HG03457 (cell line): ENCODE results near the gene CAPNS2.

Source experiments
- ATAC-seq: cut with Tn5 transposase; IDR thresholded peaks from one replicate; pipeline ENCODE4 v1.9.1; 2021; ENCODE audit warnings: moderate number of reproducible peaks; ENCODE audit not compliant: unreplicated experiment

CAPNS2 gene

DNA sequence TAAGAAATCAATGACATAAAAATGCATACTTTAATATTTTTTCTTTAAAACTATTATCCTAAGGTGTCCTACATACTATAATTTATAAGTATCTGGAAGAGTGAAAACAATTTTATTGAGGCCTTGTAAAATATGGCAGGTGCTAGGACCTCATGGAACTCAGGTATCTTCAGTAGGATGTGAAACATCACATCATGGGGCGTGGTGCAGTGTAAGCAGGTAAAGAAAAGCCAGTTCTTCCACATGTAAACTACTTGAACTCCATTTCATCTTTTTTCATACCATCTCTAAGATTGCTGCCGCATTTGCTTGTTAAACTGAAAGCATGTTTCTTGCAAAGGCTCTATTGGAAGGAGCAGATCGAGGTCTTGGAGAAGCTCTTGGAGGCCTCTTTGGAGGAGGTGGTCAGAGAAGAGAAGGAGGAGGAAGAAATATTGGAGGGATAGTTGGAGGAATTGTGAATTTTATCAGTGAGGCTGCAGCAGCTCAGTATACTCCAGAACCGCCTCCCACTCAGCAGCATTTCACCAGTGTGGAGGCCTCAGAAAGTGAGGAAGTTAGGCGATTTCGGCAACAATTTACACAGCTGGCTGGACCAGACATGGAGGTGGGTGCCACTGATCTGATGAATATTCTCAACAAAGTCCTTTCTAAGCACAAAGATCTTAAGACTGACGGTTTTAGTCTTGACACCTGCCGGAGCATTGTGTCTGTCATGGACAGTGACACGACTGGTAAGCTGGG lies at the start of gene CAPNS2:
CAPNS2 (plus strand) TSS at position 253 of the 744 bp plus-strand sequence; CDS start at position 326, 73 bp downstream.
- no peak for ATAC-seq

DNA sequence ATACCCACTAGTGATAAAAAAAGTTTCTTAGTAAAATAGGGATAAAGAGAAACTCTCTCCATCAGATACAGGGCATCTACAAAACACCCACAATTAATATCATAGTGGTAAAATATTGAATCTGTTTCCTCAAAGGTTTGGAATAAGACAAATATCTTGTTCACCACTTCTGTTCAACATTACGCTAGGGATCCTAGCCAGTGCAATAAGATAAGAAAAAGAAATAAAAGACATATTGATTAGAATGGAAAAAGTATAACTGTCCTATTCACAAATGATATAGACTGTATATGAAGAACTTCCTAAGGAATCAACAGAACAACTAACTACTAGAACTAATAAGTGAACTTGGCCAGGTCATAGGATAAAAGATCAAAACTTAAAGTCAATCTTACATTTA lies 44.7 kb upstream of the CAPNS2 start:
- no peak for ATAC-seq

DNA sequence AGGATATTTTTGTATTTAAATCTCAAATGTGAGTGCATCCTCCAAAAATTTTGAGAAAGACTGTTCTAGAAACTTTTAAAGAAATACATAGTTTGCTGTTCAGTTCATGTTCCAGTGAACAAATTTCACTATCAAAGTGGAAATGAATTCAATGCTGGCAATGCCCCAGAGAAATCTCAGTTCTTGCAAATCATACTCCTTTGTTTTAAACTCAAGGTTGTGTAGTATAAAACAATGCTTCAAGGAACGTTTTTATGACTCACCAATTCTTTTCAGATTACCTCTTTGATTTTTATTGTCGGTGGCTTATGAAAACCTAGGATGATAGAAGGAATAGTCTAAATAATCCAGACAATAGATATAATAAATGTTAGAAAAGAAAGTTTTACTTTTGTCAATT lies 40.0 kb upstream of the CAPNS2 start:
- ATAC-seq, result no peak

DNA sequence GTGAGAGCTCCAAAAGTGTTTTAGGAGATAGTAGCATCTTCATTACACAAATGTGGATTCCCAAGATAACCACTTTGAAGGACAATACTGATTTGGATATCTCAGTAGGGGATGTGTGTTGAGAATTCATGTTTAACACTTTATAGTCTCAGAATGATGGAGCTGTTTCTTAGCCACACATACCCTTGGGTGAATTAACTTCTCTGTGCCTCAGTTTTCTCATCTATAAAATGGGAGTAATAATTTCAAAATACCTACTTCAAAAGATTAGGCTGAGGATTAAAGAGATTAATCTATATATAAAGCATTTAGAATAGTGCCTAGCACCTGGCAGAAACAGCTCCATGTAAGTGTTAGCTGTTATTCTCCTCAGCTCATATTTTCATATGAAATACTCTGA lies 38.6 kb upstream of the CAPNS2 start:
- ATAC-seq, result no peak

DNA sequence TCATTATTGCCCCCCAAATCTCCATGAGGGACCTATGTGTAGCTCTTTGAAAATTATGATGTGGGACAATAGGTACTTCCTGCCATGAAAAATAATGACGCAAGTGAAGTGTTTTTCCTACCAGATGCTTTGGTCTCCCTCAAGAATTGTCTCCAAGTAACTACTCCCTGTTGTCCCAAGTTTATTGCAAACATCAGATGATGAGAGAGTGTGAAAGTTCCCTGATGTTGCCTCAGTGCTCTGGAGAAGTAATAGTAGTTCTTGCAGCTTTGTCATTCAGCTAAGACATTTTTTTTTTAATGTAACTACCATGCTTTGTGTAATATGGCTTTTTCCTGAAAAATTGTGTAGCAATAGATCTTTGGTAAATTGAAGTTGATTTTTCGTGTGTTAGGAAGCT lies 37.5 kb upstream of the CAPNS2 start:
- ATAC-seq, result no peak

DNA sequence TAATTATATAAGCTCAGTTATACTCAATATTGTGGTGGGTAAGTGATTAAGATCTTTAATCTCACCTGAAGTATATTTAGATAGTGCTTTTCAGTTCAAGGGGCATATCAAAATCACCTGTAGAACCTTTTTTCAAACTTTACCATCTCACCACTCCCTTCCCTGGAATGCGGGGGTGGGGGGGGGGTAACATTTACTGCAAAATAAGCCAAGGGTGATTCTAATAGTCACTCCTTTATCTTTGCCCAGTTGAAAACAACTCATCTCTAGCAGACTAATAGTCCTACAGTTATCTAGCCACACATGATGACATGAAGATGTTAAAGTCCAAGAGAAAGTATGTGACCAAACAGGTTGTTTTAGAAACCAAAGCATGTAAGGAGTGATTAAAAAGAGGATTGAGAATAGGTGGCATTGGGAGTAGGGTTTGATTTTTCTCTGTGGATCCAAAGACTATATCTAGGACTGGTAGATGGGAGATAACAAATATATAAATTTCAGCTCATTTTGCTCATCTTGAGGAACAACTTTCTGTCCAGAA lies 36.1 kb upstream of the CAPNS2 start:
- ATAC-seq, result no peak

DNA sequence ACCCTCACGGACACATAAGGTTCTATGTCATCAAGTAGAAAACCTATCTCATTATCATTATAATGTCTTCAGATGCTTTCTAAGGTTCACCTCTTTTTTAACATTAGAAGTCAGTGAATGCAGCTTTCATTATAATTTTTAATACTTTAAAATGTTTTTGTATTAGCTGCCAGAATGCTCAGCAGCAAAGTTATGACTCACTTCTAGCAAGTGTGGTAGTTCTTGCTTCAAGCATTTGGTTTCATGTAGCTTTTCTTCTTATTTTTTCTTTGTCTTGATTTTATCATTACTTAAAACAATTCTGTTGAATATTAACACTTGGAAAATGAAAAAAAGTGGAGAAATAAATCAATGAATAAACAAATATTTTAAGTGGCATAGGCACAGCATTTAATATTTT lies 34.3 kb upstream of the CAPNS2 start:
- no peak for ATAC-seq

DNA sequence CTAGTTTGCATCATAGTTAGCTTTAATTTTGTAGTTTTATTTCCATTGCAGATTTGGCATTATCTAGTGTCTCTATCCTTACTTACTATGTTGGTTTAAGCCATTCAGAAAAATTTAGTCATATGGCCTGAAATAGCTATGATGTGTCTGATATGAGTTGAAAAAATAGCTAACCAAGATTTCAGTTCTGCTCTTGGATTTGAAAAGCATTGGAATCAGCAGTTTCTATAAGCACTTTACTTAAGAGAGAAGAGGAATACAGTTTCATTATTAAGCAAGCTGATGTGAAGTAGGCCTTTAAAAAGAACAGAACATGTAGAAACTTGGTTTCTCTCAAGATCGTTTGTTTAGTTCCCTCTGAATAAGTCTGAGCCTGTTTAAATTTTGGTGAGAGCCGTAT lies 31.7 kb upstream of the CAPNS2 start:
- ATAC-seq, result no peak

DNA sequence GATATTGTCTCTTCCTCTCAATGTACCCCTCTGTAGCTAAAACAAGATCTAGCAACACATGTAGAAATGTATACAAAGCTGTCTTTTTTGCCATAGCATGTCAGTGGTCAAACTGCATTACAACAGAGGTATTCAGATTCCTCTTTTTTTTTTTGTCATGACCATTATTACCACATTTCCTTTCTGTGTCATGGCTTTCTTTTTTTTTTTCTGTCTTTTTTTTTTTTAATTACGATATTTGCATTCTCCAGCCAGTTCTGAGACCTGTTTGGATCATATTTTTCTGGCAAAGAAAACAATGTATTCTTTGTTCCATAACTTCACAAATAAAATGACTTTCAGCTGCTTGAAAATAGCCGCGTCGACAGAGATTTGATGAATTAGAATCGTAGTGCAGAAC lies 27.4 kb upstream of the CAPNS2 start:
- ATAC-seq, result no peak

DNA sequence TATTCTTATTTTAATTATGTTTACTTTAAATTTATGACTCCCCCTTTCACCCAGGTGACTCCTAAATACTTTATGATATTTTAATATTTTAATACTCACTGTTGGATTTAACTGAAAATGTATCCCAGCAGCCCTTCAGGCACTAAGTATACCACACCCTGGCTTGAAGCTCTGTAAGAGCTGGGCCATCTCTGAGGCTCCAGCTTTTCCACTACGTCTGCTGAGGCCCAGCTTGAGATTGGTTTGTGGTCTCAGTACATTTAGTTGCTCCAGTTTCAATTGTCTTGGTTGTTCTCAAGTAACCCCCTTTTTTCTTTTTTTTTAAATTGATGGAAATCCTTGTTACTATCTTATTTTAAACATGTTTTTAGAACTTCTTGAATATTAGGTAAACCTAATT lies 27.0 kb upstream of the CAPNS2 start:
- ATAC-seq, result no peak

DNA sequence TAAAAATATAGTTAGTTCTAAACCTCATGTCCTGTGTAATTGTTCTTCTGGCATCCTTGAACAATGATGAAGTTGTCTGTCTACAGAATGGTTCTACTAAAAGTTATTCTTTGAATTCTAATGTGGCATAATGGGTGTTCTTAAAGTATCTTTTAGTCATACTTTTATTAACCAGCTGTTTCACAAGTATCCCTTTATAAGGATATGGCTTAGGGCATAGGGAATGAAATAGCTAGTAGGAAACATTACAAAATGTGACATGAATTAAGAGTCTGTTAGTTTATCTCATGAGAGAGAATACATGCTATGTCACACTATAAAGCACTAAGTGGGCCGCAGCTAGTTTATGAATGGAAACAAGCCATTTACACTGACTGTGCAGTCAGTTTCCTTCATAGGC lies 26.3 kb upstream of the CAPNS2 start:
- ATAC-seq, result no peak

DNA sequence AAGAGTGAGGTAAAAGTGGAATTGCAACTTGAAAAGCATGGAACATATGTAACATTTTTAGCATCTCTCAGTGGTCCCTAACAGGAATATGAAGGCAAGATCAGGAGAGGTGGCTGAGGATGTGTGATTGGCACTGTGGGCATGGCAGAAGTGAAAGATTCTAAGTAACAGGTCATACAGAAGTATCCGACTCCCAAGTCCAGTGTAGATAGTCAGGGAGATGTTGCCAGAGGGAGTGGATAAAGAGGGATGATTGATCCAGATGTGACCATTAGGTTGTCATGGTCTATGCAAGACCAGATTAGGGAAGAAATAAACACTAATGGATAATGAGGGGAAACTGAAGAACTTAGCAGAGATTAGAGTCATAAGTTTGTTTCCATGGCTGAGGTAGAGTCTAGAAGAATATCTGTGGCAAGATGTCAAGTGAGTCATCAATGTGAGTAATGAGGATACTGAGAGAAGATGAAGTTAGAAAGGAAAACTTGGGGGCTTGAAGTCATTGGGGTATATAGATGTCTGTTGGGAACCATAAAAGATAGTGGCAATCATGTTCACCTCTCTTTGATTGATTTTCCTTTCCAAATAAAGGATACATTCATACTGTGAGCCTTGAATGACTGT lies 23.9 kb upstream of the CAPNS2 start:
- no peak for ATAC-seq

DNA sequence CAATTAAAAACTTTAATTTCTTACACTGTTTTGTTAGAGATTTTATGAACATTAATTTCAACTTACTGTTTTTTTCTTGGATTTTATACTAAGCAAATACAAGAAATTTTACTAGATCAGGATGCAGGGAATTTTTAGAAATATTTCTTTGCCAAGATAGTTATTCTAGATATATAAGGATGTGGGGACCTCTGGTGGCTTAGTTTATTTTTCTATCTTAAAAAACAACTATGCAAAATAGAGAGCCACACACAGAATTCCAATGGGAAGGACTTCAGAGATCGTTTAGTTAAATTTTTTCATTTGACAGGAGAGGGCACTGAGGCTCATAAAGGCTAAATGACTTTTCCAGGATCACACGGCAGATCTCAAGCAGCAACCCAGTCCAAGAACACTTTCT lies 23.0 kb upstream of the CAPNS2 start:
- no peak for ATAC-seq

DNA sequence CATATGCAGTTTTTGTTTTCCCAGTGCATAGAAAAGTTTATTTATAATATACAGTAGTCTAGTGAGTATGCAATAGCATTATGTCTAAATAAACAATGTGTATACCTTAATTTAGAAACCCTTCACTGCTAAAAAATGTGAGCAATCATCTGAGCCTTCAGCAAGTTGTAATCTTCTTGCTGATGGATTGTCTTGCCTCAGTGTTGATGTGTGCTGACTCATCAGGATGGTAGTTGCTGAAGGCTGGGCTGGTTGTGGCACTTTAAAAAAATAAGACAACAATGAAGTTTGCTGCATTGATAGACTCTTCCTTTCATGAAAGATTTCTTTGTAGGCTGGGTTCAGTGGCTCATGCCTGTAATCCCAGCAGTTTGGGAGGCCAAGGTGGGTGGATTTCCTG lies 13.9 kb upstream of the CAPNS2 start:
- ATAC-seq, result no peak

DNA sequence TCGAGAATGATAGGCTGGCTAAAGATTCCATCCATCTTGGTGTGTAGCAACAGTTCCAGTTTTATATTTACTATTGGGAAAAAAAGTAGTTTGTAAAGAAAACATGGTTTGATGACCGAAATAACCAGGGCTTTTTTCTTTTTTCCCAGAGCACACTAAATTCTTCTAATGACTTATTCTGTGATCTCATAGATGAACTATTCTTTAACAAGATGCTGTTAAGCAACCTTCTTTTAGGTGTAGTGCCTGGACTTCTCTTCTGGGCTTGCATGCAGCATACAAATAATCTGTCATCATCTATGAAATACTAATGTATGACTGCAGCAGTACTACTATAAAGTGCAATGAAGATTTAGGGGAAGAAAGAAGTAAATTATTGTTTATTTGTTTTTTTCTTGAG lies 11.0 kb upstream of the CAPNS2 start:
- no peak for ATAC-seq

DNA sequence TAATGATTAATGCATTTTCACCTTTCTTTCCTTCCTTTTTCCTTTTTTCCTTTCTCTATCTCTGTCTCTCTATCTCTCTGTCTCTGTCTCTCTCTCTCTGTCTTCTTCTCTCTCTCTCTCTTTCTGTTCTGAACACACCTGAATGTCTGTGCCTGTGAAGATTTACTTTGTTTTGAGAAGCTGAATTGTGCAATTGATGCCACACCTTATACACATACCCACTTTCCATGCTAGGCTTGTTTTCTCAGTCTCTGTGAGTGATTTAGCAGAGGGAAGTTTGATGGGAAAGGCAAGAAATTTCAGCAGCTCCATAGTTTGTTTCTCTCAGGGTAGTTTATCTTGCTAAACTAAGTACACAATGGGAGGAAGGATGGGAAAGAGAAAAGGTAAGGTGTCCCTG lies 9.3 kb upstream of the CAPNS2 start:
- ATAC-seq, result no peak

DNA sequence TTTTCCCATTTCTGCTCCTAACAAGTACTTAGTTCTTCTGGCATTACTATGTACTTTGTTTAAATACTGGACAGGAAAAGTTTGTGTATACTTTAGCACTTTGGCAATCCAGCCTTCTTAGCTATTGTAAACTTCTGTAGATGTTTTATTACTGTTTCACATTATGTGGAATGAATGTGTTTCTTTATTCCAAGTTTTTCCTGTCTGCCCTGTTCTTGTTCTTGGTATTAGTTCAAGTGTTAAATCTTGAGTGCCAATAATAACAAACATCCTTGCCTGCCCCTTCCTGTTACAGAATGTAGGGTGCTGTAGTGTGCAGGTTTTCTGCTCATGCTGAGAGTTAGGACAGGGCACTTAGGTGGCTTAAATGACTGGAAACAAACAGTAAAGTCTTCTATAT lies 7.3 kb upstream of the CAPNS2 start:
- ATAC-seq, result no peak

DNA sequence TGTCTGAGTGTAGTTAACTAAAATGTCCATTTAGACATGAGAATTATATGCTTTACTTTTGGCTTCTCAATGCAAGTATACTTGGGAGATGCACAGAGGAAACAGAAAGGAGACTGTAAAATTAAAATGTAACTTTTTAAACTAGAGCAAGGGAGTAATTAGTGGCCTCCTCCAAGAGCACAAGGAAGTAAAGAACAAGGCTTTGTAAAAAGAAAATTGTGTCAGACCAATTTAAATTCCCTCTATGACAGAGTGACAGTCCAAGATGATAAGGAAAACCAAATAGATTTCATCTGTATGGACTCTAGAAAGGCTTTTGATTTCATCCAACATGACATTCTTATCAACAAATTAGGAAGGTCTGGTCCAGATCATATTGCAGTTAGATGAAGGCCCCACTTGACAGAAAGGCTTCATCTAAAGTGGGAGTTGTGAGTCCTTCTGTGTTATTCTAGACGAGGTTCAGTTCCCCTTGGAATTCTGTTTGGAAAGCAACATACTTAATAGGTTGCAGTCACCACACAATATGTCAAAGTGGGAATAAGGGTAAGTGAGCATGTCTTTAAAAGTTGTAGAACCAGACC lies 6.5 kb upstream of the CAPNS2 start:
- ATAC-seq, result no peak

DNA sequence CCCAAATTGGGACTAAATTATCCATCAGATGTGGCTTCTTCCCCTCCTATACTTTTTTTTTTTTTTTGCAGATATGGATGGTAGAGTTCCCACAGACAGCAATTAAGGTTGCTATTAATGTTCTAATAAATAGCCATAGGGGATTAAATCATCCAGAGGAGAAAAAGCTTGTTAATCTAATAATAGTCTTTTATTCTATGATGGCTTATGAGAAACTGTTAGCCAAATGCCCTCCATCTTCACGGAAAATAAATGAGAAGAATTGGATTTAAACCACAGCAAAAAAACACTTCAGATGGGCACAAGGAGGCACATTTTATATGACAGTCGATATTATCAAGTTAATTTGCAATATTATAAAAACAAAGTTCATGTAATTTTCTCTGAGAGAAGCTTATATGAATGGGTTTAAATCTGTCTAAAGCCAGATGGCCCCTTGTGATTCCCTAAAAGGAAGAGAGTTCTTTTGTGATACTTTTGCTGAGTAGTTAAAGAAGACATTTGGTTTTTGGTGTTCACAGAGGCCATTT lies 5.1 kb upstream of the CAPNS2 start:
- no peak for ATAC-seq

DNA sequence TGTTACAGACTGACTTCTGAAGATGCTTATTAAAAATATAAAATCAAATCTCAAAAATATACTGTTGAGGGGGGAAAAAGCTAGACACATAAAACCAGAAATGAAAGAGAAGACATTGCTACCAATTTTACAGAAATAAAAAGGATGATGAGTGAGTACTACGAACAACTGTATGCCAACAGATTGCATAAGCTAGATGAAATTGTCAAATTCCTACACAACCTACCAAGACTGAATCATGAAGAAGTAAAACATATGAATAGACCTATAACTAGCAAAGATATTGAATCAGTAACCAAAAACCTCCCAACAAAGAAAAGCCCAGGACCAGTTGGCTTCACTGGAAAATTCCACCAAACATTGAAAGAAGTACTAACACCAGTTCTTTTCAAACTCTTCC lies 3.5 kb upstream of the CAPNS2 start:
- ATAC-seq, result no peak

DNA sequence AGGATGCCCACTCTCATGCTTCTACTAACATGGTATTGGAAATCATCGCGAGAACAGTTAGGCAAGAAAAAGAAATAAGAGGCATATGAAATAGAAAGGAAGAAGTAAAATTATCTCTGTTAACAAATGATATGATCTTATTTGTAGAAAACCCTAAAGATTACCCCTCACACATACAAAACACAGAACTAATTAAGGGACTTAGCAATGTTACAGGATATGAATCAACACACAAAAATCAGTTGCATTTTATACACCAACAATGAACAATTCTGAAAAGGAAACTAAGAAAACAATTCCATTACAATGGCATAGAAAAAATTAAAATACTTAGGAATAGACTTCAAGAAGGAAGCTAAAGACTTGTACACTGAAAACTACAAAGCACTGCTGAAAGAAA lies 2.7 kb upstream of the CAPNS2 start:
- ATAC-seq, result no peak

DNA sequence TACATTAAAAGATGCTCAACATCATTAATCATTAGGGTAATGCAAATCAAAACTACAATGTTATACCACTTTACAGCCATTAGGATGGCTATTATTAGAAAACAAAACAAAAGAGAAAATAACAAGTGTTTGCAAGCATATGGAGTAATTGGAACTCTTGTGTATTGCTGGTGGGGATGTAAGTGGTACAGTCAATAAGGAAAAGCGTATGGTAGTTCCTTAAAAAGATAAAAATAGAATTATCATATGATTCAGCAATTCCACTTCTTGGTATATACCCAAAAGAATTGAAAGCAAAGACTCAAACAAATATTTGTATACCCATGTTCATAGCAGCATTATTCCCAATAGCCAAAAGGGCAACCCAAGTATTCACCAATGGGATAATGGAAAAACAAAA lies 1.4 kb upstream of the CAPNS2 start:
- ATAC-seq, result no peak
